ENCODE data around the gene EXOC4.

- TF ChIP-seq EZH2 (IDR thresholded peaks at IDR 0.05; ENCODE audit: borderline replicate concordance, low read length) (no peak), CTCF (IDR thresholded peaks at IDR 0.05; ENCODE audit: low read length) (no peak)
Measured at GRCh38 chr7:133773601-133774000, 520.7 kb downstream of the EXOC4 start.

Measured in OCI-LY1 (cell line).